HG02763 (cell line): ENCODE data around the gene DLG3.
A peak's percentile ranks its signal among the peaks of the same experiment; 100 is the strongest.

Experiments used
- ATAC-seq: cut with Tn5 transposase; IDR thresholded peaks from one replicate; pipeline ENCODE4 v1.9.1; 2021; ENCODE audit warnings: mild to moderate bottlenecking, moderate library complexity; ENCODE audit not compliant: unreplicated experiment

Gene DLG3

DNA sequence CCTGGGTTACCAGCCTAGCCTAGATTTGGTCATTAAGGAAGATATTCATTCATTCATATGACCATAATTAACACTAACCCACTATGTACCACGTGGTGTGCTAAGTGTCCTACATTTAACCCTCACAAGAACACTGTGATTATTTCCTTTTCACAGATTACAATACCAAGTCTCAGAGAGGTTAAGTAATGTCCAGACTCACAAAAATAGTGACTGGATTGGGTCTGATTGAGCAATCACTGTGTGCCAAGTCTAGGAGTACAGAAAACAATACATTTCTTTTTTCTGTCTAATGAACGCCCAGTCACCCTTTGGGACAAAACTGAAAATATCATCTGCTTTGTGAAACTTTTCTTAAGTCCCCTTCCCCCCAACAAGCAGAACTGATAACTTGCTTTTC lies 7.6 kb upstream of the DLG3 start:
- ATAC-seq, result no peak

DNA sequence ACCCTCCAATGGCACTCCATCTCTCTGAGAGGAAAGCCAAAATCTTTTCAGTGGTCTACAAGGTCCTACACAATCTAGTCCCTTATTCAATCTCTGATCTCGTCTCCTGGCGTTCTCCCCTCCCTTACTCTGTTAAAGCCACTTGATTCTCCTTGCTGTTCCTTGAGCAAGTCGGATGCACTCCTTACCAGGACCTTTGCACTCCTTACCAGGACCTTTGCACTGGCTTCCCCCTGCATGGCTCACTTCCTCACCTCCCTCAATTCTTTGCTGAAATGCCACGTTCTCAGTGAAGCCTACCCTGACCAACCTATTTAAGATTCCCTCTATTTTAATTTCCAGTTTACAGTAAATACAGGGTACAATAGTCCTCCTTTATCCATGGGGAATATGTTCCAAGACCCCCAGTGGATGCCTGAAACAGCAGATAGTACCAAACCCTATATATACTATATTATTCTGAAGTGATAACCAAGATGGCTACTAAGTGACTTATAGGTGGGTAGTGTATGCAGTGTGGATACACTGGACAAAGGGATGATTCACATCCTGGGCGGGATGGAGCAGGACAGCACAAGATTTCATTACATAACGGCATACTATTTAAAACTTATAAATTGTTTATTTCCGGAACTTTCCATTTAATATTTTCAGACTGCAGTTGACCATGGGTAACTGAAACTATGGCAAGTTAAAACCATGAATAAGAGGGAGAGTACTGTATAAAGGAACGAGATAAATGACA lies 6.5 kb upstream of the DLG3 start:
- ATAC-seq, result no peak

- no peak for ATAC-seq
Observed at GRCh38 chrX:70439016-70439415, 5.6 kb upstream of the DLG3 start.

GRCh38 chrX:70442224-70442623 lies 2.4 kb upstream of the DLG3 start:
- no peak for ATAC-seq

- no peak for ATAC-seq
Observed at GRCh38 chrX:70444946-70445656, 466 bp downstream of the DLG3 start.

DNA sequence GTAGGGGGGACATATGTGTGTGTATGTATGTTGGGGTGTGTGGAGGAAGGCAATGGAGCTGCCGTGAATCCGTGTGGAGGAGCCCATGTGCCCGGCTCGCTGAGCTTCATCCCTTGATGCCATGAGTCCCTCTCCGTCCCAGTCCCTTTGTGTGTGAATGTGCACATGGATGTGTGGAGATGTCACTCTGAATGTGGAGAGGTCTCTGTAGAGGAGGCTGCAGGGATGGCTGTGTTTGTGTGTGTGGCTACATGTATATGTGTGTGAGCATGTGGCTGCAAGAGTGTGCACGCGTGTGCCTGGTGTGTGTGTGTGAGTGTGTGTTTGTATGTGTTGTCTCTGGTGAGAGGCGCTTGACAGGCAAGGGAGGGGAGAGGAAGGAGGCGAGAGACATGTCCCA lies 1.3 kb downstream of the DLG3 start:
- no peak for ATAC-seq

- no peak for ATAC-seq
Observed at GRCh38 chrX:70446380-70447350, 2.0 kb downstream of the DLG3 start.

- ATAC-seq, result no peak
Observed at GRCh38 chrX:70449457-70449966, 4.9 kb downstream of the DLG3 start.

GRCh38 chrX:70452143-70452733 lies 7.6 kb downstream of the DLG3 start:
- peak; percentile 36 for ATAC-seq

- ATAC-seq, result no peak
Observed at GRCh38 chrX:70453024-70453618, 8.5 kb downstream of the DLG3 start.

DNA sequence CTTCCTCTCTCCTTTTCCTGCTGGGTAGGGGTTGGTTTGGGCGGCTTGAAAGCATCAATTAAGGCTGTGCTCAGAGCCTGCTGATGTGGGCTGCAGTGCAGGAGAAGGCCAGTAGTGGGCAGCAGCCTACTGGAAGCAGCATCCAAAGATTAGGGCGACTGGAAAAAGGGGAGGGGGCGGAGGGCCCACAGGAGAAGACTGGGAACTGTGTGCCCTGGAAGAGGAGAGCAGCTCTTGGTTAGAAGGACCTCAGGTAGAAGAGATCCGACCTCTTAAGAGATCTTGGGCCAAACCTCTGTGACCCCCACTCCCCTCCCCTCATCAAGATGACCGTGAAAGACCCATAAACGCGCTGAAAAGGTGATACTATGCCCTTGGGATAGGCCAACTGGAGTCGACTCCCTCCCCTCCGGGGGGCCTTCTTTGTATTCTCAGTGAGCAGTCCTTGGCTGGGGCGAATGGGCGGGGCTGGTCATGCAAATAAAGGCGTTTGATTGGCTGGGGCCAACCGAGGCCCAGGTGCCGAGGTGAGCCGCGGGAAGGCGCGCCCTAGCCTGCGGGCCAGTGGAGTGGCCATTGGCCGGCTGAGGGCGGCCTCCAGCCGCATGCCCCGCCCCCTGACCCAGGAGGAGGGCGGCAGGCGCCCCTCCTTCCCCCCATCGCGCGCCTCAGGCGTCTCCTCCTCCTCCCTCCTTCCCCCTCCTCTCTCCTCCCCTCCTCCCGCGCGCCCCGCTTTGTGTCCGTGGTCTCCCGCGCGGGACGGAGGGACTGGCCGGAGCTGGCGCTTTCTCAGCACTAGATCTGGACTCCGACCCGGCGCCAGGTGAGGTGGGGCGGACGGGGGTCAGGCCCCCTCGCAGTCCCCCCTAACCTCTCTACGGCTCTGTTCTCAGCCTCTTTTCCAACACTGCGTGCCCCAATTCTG lies 10.1 kb downstream of the DLG3 start:
- ATAC-seq, result peak; percentile 62

DNA sequence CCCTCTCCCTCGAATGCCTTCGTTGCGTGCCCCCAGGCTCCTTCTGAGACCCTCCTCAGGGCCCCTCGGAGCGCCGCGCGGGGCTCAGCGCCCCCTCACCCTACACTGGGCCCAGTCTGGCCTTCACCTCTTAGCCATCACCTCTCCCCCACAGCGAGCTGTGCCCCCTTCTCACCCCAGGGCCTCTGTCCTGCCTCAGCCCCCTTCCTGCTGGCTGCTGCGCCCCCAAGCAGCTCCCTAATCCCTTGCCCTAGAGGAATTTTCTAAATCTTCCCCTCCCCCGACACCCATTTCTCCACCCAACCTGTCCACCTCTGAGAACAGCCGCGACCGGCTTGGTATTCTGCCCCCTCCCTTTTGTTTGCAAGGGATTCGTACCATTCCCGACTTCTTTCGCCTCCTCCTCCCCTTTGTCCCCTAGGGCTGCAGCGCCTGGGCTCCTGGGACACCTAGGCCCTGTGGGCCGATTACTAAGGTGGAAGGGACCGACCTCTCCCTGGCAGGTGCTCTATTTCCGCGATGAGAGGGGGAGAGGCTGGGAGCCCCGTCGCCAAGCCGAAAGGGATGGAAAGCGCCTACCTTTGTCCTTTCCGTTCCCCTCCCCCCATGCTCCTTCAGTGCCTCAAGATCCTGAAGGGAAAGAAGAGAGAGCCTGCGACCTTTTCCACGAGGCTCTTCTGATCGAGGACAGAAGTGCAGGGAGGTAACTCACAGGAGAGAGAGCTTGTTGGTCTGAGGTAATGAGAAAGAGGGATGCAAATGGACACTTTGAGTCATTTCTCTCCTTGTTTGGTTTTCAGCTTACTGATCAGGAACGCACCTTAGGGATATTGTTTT lies 10.9 kb downstream of the DLG3 start:
- ATAC-seq, result no peak

DNA sequence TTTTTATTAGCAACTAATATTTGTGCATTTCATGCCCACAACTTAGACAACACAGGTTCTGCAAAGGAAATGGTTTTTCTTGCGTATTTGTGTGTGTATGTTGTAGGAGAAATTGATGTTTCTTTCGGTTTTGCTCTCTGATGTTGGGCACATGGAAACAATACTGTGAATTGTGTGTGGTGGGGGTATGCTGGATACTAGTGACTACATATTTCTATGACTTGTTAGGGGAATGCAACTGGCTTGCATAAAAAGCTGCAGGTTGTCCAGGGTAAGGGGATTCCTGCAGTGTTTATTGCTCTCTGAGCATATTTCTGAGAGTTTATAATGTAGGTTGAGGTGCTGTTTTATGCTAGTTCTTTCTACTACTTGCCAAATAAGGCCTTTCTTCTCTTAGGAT lies 11.6 kb downstream of the DLG3 start:
- ATAC-seq, result no peak

DNA sequence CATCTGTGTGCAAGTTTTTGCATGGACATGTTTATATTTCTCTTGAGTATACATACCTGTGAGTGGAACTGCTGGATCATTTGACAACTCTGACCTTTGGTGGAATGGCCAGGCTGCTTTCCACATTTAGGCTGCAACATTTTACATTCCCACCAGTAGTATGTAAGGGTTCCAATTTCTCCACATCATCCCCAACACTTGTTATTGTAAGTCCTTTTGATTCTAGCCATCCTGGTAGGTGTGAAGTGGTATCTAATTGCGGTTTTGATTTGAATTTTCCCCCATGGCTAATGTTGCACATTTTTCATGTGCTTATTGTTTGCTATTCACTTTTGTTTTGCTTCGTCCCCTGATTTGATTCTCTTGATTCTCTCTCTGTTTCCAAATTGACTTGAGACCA lies 16.4 kb downstream of the DLG3 start:
- ATAC-seq, result no peak

- no peak for ATAC-seq
Observed at GRCh38 chrX:70464051-70464450, 19.4 kb downstream of the DLG3 start.

DNA sequence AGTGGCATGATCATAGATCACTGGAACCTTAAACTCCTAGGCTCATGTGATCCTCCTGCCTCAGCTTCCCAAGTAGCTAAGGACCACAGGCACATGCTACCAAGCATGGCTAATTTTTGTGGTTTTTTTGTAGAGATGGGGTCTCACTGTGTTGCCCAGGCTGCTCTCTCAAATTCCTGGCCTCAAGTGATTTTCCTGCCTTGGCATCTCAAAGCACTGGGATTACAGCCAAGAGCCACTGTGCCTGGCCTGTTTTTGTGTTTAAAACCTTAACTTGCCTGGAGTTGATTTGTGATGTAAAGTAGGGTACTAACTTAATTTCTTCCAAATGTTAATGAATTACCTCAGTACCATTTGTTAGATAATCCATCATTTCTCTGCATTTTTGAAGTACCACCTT lies 22.3 kb downstream of the DLG3 start:
- ATAC-seq, result no peak

DNA sequence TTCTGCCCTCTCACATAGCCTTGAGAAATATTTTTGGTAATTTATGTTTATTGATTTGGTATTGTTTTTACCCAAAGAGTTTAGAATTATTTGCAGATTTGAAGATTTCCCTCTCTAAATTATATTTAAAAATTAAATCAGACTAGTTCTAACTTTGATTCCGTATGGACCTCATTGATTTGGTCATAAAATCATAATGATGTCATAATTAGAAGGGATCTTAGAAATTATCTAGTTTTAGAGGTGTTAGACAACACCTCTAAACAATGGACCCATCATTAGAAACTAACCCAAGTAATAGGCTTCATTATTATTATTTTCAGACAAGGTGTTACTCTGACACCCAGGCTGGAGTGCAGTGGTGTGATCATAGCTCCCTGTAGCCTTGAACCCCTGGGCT lies 24.1 kb downstream of the DLG3 start:
- ATAC-seq, result no peak

DNA sequence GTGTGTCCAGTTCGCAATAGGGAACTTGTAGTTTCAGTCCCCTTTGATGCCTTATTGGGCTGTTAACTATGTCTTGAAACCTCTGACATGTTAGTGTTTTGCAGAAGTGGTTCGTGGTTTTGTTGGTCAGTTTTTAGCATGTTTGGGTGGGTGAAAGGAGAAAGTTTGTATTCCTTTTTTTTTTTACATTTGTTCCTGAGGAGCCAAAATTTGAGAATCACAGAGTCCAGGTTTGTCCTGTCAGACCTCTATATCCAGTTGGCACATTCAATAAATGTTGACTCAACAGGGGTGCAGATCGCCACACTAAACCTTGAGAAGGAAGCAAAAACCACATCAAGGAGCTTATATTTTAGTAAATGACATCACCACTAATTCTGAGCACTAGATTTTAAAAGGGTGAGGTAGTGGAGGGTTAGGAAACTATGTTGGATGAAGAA lies 26.2 kb downstream of the DLG3 start:
- ATAC-seq, result peak; percentile 53
